Muscle layer of colon (tissue), 2 donors: ENCODE data around the gene RARA.

ENCODE experiments used
- H3K27ac ChIP-seq: one replicate; pipeline ENCODE4 v1.7.0; 2013; ENCODE audit warnings: low read depth, mild to moderate bottlenecking, low read length, moderate library complexity
- H3K27me3 ChIP-seq, 2 donors: one replicate each; pipeline ENCODE4 v1.7.0; 2013; ENCODE audit warnings: low read length in 2 of 2, mild to moderate bottlenecking in 2 of 2; ENCODE audit not compliant: insufficient read depth in 2 of 2, control insufficient read depth in 1 of 2
- H3K36me3 ChIP-seq: one replicate; pipeline ENCODE4 v1.7.0; 2013; ENCODE audit warnings: mild to moderate bottlenecking, low read length; ENCODE audit not compliant: insufficient read depth
- H3K4me1 ChIP-seq: one replicate; pipeline ENCODE4 v1.7.0; 2013; ENCODE audit warnings: mild to moderate bottlenecking, low read length; ENCODE audit not compliant: insufficient read depth
- H3K4me3 ChIP-seq, 2 donors: one replicate each; pipeline ENCODE4 v1.7.0; 2013; ENCODE audit warnings: low read length in 2 of 2, low read depth in 1 of 2, mild to moderate bottlenecking in 1 of 2, moderate library complexity in 1 of 2
- H3K9ac ChIP-seq: one replicate; pipeline ENCODE4 v1.7.0; 2013; ENCODE audit warnings: low read length
- H3K9me3 ChIP-seq: one replicate; pipeline ENCODE4 v1.7.0; 2013; ENCODE audit warnings: mild to moderate bottlenecking, low read length
- donor health status: abdominal sarcoma.
- donor health status: Adenocarcinoma of cecum.

RARA gene

GRCh38 chr17:40284085-40284713 is 24.8 kb upstream of the RARA start:
- peaks cover 23% of the 10 kb centered on the region for H3K36me3 ChIP-seq
- H3K27me3 ChIP-seq: no peaks in the 10 kb centered on the region
- no peaks in the 10 kb centered on the region for H3K9me3 ChIP-seq
- peaks cover 6% of the 10 kb centered on the region for H3K4me1 ChIP-seq
- no peak overlapping the region for H3K9ac ChIP-seq
- no peak overlapping the region for H3K4me3 ChIP-seq
- H3K27ac ChIP-seq: peak overlapping the region; percentile 12

DNA sequence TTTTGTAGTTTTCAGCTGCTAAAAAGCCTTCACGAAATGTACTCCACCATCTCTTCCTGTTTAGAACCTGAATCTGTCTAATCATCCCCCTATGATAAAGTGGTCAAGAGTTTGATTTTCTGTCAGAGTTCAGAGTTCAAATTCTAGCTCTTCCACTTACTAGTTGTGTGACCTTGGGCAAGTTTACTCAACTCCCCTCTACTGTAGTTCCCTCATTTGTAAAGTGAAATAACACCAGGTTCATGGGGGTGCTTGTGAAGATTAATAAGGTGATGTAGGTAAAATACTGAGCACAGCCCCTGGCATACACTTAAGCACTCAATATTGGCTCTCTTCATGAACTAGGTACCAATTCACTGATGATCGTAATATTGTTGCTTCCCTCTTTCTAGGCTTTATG is 22.5 kb upstream of the RARA start:
- Histone ChIP-seq H3K36me3 (peaks cover 2% of the 10 kb centered on the region), H3K27me3 (no peaks in the 10 kb centered on the region), H3K27ac (no peak overlapping the region), H3K4me1 (peaks cover 10% of the 10 kb centered on the region), H3K9me3 (no peaks in the 10 kb centered on the region), H3K9ac (no peak overlapping the region), H3K4me3 (no peak overlapping the region)

DNA sequence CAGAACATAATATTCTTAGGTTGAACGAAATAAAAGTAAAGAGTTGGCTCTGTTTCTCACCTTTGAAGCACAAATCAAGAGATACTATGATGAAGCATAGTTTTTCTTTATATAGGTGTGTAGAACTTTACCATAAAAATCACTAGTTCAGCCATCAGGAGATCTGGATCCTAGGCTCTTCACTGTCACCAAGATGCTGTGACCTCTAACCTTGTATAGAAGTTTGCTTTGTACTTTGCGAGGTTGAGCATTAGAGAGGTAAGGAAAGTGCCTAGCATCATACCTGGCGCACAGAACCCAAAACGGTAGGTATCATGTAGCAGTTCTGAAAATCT is 21.9 kb upstream of the RARA start:
- Histone ChIP-seq H3K27ac (no peak overlapping the region), H3K4me1 (peaks cover 10% of the 10 kb centered on the region), H3K9me3 (no peaks in the 10 kb centered on the region), H3K36me3 (no peaks in the 10 kb centered on the region), H3K9ac (no peak overlapping the region), H3K4me3 (peak overlapping the region in 1 of 2 donors; percentile 21), H3K27me3 (no peaks in the 10 kb centered on the region)

- no peaks in the 10 kb centered on the region for H3K9me3 ChIP-seq
- H3K36me3 ChIP-seq: no peaks in the 10 kb centered on the region
- H3K27me3 ChIP-seq: no peaks in the 10 kb centered on the region
- peaks cover 10% of the 10 kb centered on the region for H3K4me1 ChIP-seq
- H3K27ac ChIP-seq: no peak within 1 kb of the TSS
- H3K4me3 ChIP-seq: peak within 1 kb of the TSS; percentile 28 to 80
- H3K9ac ChIP-seq: no peak within 1 kb of the TSS
These were observed 21.2 kb upstream of the RARA start, which contains the start of gene CDC6 for GRCh38 chr17:40287494-40288369. TSS of gene CDC6 (plus strand) at chr17:40287879. CDS start at chr17:40289421, 1,542 bp downstream.

DNA sequence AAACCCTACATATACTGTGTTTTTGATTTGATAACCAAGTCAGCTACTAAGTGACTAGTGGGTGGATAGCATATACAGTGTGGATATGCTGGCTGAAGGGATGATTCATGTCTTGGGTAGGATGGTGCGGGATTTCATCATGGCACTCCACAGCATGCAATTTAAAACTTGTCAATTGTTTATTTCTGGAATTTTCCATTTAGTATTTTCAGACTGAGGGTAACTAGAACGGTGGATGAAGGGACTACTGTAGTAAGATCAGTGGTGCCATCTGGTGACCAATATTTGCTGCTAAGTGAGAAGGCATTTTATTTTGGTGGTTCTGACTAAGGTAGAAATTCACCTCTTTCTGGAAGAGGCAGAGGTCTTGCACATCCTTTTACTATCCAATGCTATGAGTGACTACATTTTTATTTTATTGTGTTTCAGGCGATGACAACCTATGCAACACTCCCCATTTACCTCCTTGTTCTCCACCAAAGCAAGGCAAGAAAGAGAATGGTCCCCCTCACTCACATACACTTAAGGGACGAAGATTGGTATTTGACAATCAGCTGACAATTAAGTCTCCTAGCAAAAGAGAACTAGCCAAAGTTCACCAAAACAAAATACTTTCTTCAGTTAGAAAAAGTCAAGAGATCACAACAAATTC is 18.2 kb upstream of the RARA start:
- Histone ChIP-seq H3K4me3 (no peak overlapping the region), H3K4me1 (peaks cover 10% of the 10 kb centered on the region), H3K27ac (no peak overlapping the region), H3K9ac (no peak overlapping the region), H3K27me3 (no peaks in the 10 kb centered on the region), H3K36me3 (no peaks in the 10 kb centered on the region), H3K9me3 (no peaks in the 10 kb centered on the region)

DNA sequence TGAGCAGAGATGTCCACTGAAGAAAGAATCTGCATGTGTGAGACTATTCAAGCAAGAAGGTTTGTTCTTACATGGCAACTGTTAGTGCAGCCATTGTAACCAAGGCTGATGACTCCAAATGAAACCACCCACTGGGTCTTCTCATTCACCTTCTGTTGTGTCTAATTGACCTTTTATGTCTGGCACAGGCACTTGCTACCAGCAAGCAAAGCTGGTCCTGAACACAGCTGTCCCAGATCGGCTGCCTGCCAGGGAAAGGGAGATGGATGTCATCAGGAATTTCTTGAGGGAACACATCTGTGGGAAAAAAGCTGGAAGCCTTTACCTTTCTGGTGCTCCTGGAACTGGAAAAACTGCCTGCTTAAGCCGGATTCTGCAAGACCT is 17.7 kb upstream of the RARA start:
- Histone ChIP-seq H3K9ac (no peak overlapping the region), H3K27ac (no peak overlapping the region), H3K4me3 (no peak overlapping the region), H3K36me3 (no peaks in the 10 kb centered on the region), H3K4me1 (peaks cover 10% of the 10 kb centered on the region), H3K27me3 (no peaks in the 10 kb centered on the region), H3K9me3 (no peaks in the 10 kb centered on the region)

DNA sequence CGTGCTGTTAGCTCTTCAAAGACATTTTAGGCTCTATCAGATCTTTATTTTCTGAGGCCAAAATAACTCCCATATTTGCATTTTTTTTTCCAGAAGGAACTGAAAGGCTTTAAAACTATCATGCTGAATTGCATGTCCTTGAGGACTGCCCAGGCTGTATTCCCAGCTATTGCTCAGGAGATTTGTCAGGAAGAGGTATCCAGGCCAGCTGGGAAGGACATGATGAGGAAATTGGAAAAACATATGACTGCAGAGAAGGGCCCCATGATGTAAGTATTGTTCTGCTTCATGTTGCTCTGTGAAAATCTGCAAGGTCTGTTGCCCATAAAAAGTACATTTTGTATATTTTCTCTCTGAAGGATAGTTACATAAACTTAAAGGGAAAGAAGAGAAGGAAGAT is 15.6 kb upstream of the RARA start:
- Histone ChIP-seq H3K36me3 (no peaks in the 10 kb centered on the region), H3K4me1 (peaks cover 4% of the 10 kb centered on the region), H3K27me3 (no peaks in the 10 kb centered on the region), H3K27ac (no peak overlapping the region), H3K9me3 (no peaks in the 10 kb centered on the region), H3K4me3 (no peak overlapping the region), H3K9ac (no peak overlapping the region)

GRCh38 chr17:40295488-40296436 is 13.2 kb upstream of the RARA start:
- no peak overlapping the region for H3K4me3 ChIP-seq
- H3K27ac ChIP-seq: no peak overlapping the region

GRCh38 chr17:40297511-40297910 is 11.5 kb upstream of the RARA start:
- Histone ChIP-seq H3K9ac (no peak overlapping the region), H3K4me1 (peaks cover 6% of the 10 kb centered on the region), H3K27me3 (no peaks in the 10 kb centered on the region), H3K9me3 (no peaks in the 10 kb centered on the region), H3K36me3 (no peaks in the 10 kb centered on the region), H3K4me3 (no peak overlapping the region), H3K27ac (no peak overlapping the region)

More at GRCh38 chr17:40295488-40296436, 13.2 kb upstream of the RARA start:
- Histone ChIP-seq H3K9ac (no peak overlapping the region), H3K4me1 (peaks cover 6% of the 10 kb centered on the region), H3K36me3 (no peaks in the 10 kb centered on the region), H3K9me3 (no peaks in the 10 kb centered on the region), H3K27me3 (no peaks in the 10 kb centered on the region)

GRCh38 chr17:40298726-40299125 is 10.3 kb upstream of the RARA start:
- no peaks in the 10 kb centered on the region for H3K9me3 ChIP-seq
- no peak overlapping the region for H3K9ac ChIP-seq
- no peak overlapping the region for H3K27ac ChIP-seq
- peaks cover 17% of the 10 kb centered on the region for H3K4me1 ChIP-seq
- no peaks in the 10 kb centered on the region for H3K27me3 ChIP-seq
- no peak overlapping the region for H3K4me3 ChIP-seq
- no peaks in the 10 kb centered on the region for H3K36me3 ChIP-seq
